ENCODE data around the gene HPCAL1.
"Not testable (repeated sequence)": the region's sequence is repeated elsewhere in the genome, so short reads cannot be mapped to it uniquely, and the experiment has no call there.

The HPCAL1 gene

DNA sequence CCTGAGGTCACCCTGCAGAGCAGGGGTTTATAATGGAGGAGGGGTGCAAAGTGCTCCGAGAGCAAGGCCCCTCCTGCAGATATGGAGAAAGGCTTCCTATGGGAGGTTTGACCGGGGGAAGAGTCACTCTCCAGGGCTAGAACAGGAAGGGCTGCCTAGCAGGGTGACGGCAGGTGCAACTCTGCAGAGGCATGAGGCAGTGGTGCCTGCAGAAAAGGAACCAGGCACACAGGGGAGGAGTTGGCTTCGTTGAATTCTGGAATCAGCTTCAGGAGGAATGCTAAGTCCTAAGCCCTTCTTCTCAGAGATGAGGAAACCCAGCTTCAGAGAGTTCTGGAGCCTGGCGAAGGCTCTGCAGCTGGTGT is 17.5 kb upstream of the HPCAL1 start:
- no peak for DNase-seq (ENCODE audit: low read depth in 2 of 2)

DNA sequence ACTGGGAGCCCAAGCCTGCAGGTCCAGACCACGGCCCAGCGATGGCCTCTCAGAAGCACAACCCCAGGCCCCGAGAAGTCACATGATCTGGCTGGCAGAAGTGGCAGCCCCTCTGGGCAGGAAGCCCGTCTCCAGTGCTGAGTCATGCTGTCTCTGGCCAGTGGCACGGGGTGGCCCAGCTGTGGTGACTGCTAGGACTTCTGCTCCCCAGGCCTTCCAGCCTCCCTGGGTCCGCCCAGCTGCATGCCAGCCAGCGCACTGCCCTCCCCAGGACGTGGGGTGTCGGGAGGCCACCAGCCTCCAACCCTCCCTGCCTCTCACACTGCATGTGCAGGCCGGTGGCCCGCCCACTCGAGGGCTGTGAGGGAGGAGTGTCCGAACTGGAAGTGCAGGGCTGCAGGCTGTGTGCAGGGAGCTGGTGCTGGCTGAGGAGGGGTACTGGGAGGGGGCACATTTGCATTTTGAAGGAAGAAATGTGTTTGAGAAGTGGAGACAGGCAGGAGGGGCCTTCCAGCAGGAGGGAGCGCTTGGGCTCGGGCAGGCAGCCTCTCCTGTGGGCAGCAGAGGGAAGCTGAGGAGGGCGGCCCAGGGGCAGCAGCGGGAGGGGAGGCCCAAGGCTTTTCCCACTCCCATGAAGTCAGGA is 17.0 kb upstream of the HPCAL1 start:
- DNase-seq (ENCODE audit: low read depth in 2 of 2) = no peak

DNA sequence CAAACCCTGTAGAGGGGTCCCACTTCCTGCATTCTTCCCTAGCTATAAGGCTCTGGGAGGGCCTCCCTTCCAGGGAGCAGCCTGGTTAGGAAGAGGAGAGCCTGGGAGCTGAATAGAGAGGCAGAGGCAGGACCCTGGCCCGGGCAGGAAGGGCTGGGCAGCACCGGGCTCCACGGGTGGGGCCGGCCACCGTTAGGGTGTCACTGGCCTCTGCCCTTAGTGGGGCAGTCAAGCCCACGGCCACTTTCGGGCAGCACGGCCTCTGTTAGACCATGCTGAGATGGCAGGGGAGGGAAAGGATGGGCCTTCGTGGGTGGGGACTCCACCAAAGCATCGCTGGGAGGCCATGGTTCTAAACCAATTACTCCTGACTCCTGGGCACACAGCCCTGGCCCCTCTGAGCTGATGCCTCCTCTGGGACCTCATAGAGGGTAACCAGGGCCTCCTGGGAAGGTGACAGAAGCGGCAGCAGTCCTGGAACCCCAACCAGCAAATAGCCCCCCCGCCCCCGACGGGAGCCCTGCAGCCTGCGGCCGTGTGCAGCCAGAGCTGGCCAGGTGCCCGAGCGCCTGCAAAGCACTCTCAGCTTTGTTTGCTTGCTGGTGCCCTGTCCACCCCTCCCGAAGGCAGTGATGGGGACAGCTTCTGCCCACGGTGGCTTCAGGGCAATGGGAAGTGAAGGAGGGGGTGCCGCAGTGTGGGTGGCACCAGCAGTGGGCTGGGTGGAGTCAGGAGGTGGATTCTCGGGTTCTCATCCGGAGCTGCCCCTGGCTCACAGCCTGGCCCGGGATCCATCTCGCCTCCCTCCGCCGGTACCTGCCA is 16.3 kb upstream of the HPCAL1 start:
- DNase-seq (ENCODE audit: low read depth in 2 of 2) = no peak

GRCh38 chr2:10287761-10288160 is 14.9 kb upstream of the HPCAL1 start:
- no peak for DNase-seq (ENCODE audit: low read depth in 2 of 2)

GRCh38 chr2:10288606-10289005 is 14.1 kb upstream of the HPCAL1 start:
- no peak for DNase-seq (ENCODE audit: low read depth in 2 of 2)

DNA sequence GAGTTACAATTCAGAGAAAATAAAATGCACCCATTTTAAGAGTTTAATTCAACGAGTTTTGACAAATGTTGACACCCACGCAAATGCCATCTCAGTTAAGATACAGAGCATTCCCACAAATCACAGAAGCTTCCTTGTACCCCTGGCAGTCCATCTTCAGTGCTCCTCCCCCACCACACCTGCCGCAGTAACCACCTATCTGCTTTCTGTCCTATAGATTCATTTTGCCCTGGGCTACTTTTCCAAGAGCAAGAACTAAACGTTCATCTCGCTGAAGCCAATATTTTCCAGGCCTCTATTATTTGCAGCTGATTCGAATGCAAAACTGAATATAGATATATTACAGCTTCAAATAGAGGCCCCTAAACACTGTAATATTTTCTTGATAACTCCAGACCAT is 13.4 kb upstream of the HPCAL1 start:
- DNase-seq (ENCODE audit: low read depth in 2 of 2) = no peak

GRCh38 chr2:10289891-10290290 is 12.8 kb upstream of the HPCAL1 start:
- no peak for DNase-seq (ENCODE audit: low read depth in 2 of 2)

GRCh38 chr2:10291376-10291775 is 11.3 kb upstream of the HPCAL1 start:
- not testable (repeated sequence) for DNase-seq (ENCODE audit: low read depth in 2 of 2)

GRCh38 chr2:10292033-10292432 is 10.7 kb upstream of the HPCAL1 start:
- DNase-seq (ENCODE audit: low read depth in 2 of 2) = no peak

- no peak for DNase-seq (ENCODE audit: low read depth in 2 of 2)
Measured at GRCh38 chr2:10293603-10294002, 9.1 kb upstream of the HPCAL1 start.

DNA sequence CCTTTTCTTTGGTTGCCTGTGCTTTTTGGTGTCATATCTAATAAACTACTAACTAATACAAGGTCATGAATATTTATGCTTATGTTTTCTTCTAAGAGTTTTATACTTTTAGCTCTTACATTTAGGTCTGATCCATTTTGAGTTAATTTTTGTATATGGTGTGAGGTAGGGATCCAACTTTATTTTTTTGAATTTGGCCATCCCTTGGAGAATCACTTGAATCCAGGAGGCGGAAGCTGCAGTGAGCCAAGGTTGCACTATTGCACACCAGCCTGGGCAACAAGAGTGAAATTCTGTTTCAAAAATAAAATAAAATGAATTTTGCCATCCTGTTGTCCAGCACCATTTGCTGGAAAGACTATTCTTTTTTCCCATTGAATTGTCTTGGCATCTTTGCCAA is 8.6 kb upstream of the HPCAL1 start:
- no peak for DNase-seq (ENCODE audit: low read depth in 2 of 2)

DNA sequence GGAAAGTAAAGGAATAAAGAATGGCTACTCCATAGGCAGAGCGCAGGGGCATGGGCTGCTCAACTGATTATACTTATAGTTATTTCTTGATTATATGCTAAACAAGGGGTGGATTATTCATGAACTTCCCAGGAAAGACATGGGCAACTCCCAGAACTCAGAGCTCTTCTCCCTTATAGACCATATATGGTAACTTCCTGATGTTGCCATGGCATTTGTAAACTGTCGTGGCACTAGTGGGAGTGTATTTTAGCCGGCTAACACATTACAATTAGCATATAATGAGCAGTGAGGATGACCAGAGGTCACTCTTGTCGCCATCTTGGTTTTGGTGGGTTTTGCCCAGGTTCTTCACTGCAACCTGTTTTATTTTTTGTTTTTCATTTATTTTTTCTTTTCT is 7.1 kb upstream of the HPCAL1 start:
- DNase-seq (ENCODE audit: low read depth in 2 of 2) = not testable (repeated sequence)

DNA sequence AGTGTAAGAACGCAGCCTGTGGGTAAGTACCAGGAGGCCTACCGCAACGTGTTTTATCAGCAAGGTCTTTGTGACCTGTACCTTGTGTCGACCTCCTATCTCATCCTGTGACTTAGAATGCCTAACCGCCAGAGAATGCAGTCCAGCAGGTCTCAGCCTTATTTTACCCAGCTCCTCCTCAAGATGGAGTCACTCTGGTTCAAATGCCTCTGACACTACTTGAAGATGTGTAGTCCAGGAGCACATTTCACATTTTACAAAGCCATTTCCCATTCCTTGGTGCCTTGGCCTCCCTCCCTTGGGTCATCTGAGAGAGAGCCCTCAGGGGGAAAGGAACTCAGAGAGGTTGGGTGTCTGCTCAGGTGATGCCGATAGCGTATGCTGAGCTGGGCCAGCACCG is 6.6 kb upstream of the HPCAL1 start:
- DNase-seq (ENCODE audit: low read depth in 2 of 2) = no peak

GRCh38 chr2:10297191-10297830 is 5.4 kb upstream of the HPCAL1 start:
- DNase-seq (ENCODE audit: low read depth in 2 of 2) = no peak

GRCh38 chr2:10297959-10298531 is 4.7 kb upstream of the HPCAL1 start:
- no peak for DNase-seq (ENCODE audit: low read depth in 2 of 2)

DNA sequence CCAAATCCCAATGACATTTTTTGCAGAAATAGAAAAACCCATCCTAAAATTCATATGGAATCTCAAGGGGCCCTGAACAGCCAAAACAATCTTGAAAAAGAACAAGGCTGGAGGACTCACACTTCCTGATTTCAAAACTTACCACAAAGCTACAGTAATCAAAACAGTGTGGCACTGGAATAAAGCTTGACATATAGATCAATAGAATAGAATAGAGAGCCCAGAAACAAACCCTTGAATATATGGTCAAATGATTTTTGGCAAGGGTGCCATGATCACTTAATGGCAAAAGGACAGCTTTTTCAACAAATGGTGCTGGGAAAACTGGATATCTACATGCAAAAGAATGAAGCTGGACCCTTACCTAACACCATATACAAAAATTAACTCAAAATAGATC is 3.9 kb upstream of the HPCAL1 start:
- DNase-seq (ENCODE audit: low read depth in 2 of 2) = not testable (repeated sequence)

GRCh38 chr2:10300328-10300920 is 2.3 kb upstream of the HPCAL1 start:
- DNase-seq (ENCODE audit: low read depth in 2 of 2) = no peak

GRCh38 chr2:10300997-10301940 is 1.4 kb upstream of the HPCAL1 start:
- no peak for DNase-seq (ENCODE audit: low read depth in 2 of 2)

DNA sequence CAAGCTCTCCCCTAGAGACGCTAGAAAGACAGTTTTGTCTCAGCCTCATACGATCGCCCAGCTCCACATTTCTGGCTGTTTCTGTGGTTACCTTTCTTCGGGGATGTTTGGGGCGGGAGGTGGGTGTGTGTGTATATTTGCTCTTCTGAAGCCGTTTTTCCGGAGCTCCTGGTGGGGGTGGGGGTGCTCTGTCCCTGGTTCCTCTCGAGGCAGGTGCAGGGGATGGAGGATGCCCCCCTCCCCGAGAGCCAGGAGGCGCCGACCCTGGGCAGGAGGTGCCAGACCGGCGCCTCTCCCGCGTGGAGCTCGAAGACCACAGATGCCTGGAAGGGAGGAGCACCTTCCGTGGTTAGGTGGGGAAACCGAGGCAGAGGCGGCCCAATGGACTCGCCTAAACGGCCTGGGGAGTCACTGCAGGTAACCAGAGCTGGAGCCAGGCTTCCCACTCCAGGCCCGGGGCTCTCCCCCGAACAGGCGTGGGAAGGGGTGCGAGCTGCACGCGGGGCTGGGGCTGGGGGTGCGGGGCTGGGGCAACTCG is 694 bp upstream of the HPCAL1 start:
- no peak for DNase-seq (ENCODE audit: low read depth in 2 of 2)

- DNase-seq (ENCODE audit: low read depth in 2 of 2) = peak in 1 of 2 donors; percentile 5
Measured at GRCh38 chr2:10303181-10303693, 533 bp downstream of the HPCAL1 start.

Data from stimulated activated CD4-positive, alpha-beta T cell treated with anti-CD3 and anti-CD28 coated beads, Interleukin-1b, Interleukin-23, amount 100 ng/mL, for 1 hour (primary cell).